Kidney glomerular epithelial cell (primary cell): ENCODE results near the gene CD34.
A peak's percentile ranks its signal among the peaks of the same experiment; 100 is the strongest.
"Not testable (repeated sequence)": the region's sequence is repeated elsewhere in the genome, so short reads cannot be mapped to it uniquely, and the experiment has no call there.

Experiments
- DNase-seq: peaks from one replicate; lab custom pipeline; 2025; lab: John Stamatoyannopoulos, UW

Gene CD34

GRCh38 chr1:207910591-207911354, at the start of gene CD34:
TSS of gene CD34 (minus strand) at chr1:207911125. CDS start at chr1:207911080, 45 bp downstream.
- DNase-seq: no peak

GRCh38 chr1:207960346-207960745, 49.4 kb upstream of the CD34 start:
- DNase-seq: no peak

- DNase-seq: no peak
Observed at GRCh38 chr1:207959910-207960309, 49.0 kb upstream of the CD34 start.

GRCh38 chr1:207959141-207959825, 48.4 kb upstream of the CD34 start:
- no peak for DNase-seq

- no peak for DNase-seq
Observed at GRCh38 chr1:207958376-207959139, 47.6 kb upstream of the CD34 start.

GRCh38 chr1:207956986-207957385, 46.1 kb upstream of the CD34 start:
- no peak for DNase-seq

- no peak for DNase-seq
Observed at GRCh38 chr1:207954104-207954503, 43.2 kb upstream of the CD34 start.

GRCh38 chr1:207952617-207953542, 42.0 kb upstream of the CD34 start:
- DNase-seq: no peak

- DNase-seq: no peak
Observed at GRCh38 chr1:207951652-207952051, 40.7 kb upstream of the CD34 start.

- DNase-seq: no peak
Observed at GRCh38 chr1:207950750-207951149, 39.8 kb upstream of the CD34 start.

GRCh38 chr1:207949571-207950195, 38.8 kb upstream of the CD34 start:
- DNase-seq: no peak

- no peak for DNase-seq
Observed at GRCh38 chr1:207948536-207949250, 37.8 kb upstream of the CD34 start.

GRCh38 chr1:207946756-207947155, 35.8 kb upstream of the CD34 start:
- DNase-seq: no peak

- DNase-seq: peak; percentile 25
Observed at GRCh38 chr1:207944571-207944970, 33.6 kb upstream of the CD34 start.

GRCh38 chr1:207942337-207942741, 31.4 kb upstream of the CD34 start:
- DNase-seq: not testable (repeated sequence)

- DNase-seq: no peak
Observed at GRCh38 chr1:207941665-207942064, 30.7 kb upstream of the CD34 start.

- no peak for DNase-seq
Observed at GRCh38 chr1:207938016-207938415, 27.1 kb upstream of the CD34 start.

- DNase-seq: no peak
Observed at GRCh38 chr1:207937204-207937603, 26.3 kb upstream of the CD34 start.

GRCh38 chr1:207935166-207935583, 24.2 kb upstream of the CD34 start:
- DNase-seq: peak; percentile 13

- DNase-seq: no peak
Observed at GRCh38 chr1:207933205-207933800, 22.4 kb upstream of the CD34 start.
